Type B pancreatic cell (in vitro differentiated cells): Measurements from ENCODE around the gene ESYT3. TPM values are rescaled to one million over a fixed set of nuclear protein-coding genes. Genes with fewer than 3 reads are reported as not detected.
"Not testable (repeated sequence)": the region's sequence is repeated elsewhere in the genome, so short reads cannot be mapped to it uniquely, and the experiment has no call there.

Experiments used
- DNase-seq: peaks from one replicate; pipeline ENCODE4 v3.0.0; 2021; ENCODE audit warnings: mixed read lengths; ENCODE audit not compliant: unreplicated experiment; ENCODE audit errors: extremely low spot score
- H3K27ac Mint-ChIP-seq: 2 replicates; pipeline ENCODE4 v1.8.0; 2021; ENCODE audit warnings: mild to moderate bottlenecking, mixed read lengths
- H3K27me3 Mint-ChIP-seq: 2 replicates; pipeline ENCODE4 v1.8.0; 2021; ENCODE audit warnings: mixed read lengths
- H3K36me3 Mint-ChIP-seq: 2 replicates; pipeline ENCODE4 v1.8.0; 2021; ENCODE audit warnings: mixed read lengths
- H3K4me1 Mint-ChIP-seq: one replicate; pipeline ENCODE4 v1.8.0; 2021; ENCODE audit warnings: mixed read lengths; ENCODE audit not compliant: unreplicated experiment
- H3K4me3 Mint-ChIP-seq: 2 replicates; pipeline ENCODE4 v1.8.0; 2021; ENCODE audit warnings: mild to moderate bottlenecking, mixed read lengths
- H3K9me3 Mint-ChIP-seq: 2 replicates; pipeline ENCODE4 v1.8.0; 2021; ENCODE audit warnings: mixed read lengths
- CTCF ChIP-seq: fragments of 200-600 bp; sonication (generic); conservative IDR thresholded peaks from 2 replicates; pipeline ENCODE4 v1.5.0; 2021; ENCODE audit warnings: antibody characterized with exemption, mild to moderate bottlenecking
- total RNA-seq: library from RNA; stranded (reverse); gene quantifications from 2 replicates; pipeline ENCODE4 v1.2.1, GENCODE V29; 2021; ENCODE audit warnings: low replicate concordance

ESYT3 gene
- total RNA-seq, 1 donor from 2014 or later = 2.0 TPM

- no peaks in the 10 kb centered on the region for H3K4me1 Mint-ChIP-seq
- H3K4me3 Mint-ChIP-seq = no peak overlapping the region
- no peak for DNase-seq
- no peak overlapping the region for H3K27ac Mint-ChIP-seq
- no peaks in the 10 kb centered on the region for H3K27me3 Mint-ChIP-seq
- H3K9me3 Mint-ChIP-seq = peaks cover 13% of the 10 kb centered on the region
- peaks cover 17% of the 10 kb centered on the region for H3K36me3 Mint-ChIP-seq
- TF ChIP-seq CTCF = no peak
Observed at GRCh38 chr3:138492980-138493675, 58.7 kb downstream of the ESYT3 start.

- H3K27me3 Mint-ChIP-seq = no peaks in the 10 kb centered on the region
- no peak overlapping the region for H3K27ac Mint-ChIP-seq
- no peak overlapping the region for H3K4me3 Mint-ChIP-seq
- H3K36me3 Mint-ChIP-seq = peaks cover 14% of the 10 kb centered on the region
- no peaks in the 10 kb centered on the region for H3K4me1 Mint-ChIP-seq
- TF ChIP-seq CTCF = no peak
- H3K9me3 Mint-ChIP-seq = peaks cover 10% of the 10 kb centered on the region
- no peak for DNase-seq
Observed at GRCh38 chr3:138493804-138494606, 59.6 kb downstream of the ESYT3 start.

GRCh38 chr3:138494607-138494929, 60.2 kb downstream of the ESYT3 start:
- Mint-ChIP-seq H3K4me1 (no peaks in the 10 kb centered on the region), H3K4me3 (no peak overlapping the region), H3K27ac (no peak overlapping the region), H3K9me3 (peaks cover 9% of the 10 kb centered on the region), H3K27me3 (no peaks in the 10 kb centered on the region), H3K36me3 (peaks cover 12% of the 10 kb centered on the region)
- TF ChIP-seq CTCF = no peak
- no peak for DNase-seq

- H3K4me1 Mint-ChIP-seq, H3K4me3 Mint-ChIP-seq, H3K9me3 Mint-ChIP-seq, DNase-seq, H3K27me3 Mint-ChIP-seq, H3K27ac Mint-ChIP-seq: not testable (repeated sequence)
- H3K36me3 Mint-ChIP-seq = peaks cover 11% of the 10 kb centered on the region
Observed at GRCh38 chr3:138495638-138496037, 61.2 kb downstream of the ESYT3 start.

- H3K27me3 Mint-ChIP-seq = no peaks in the 10 kb centered on the region
- no peak overlapping the region for H3K27ac Mint-ChIP-seq
- H3K9me3 Mint-ChIP-seq = no peaks in the 10 kb centered on the region
- DNase-seq = no peak
- no peak for TF ChIP-seq CTCF
- H3K36me3 Mint-ChIP-seq = peaks cover 3% of the 10 kb centered on the region
- H3K4me3 Mint-ChIP-seq = no peak overlapping the region
- no peaks in the 10 kb centered on the region for H3K4me1 Mint-ChIP-seq
Observed at GRCh38 chr3:138496436-138496835, 62.0 kb downstream of the ESYT3 start.

- H3K4me3 Mint-ChIP-seq = no peak overlapping the region
- H3K27ac Mint-ChIP-seq = no peak overlapping the region
- no peak for TF ChIP-seq CTCF
- no peaks in the 10 kb centered on the region for H3K27me3 Mint-ChIP-seq
- peaks cover 3% of the 10 kb centered on the region for H3K36me3 Mint-ChIP-seq
- no peaks in the 10 kb centered on the region for H3K9me3 Mint-ChIP-seq
- DNase-seq = no peak
- H3K4me1 Mint-ChIP-seq = no peaks in the 10 kb centered on the region
Observed at GRCh38 chr3:138497021-138497420, 62.6 kb downstream of the ESYT3 start.
